Vagina (tissue), 2 donors: Measurements from ENCODE around the gene LITAFD.

Experiments
- POLR2A ChIP-seq, 2 donors: fragments of 450-650 bp; IDR thresholded peaks; one replicate each; pipeline ENCODE4 v1.6.1; 2017; ENCODE audit warnings: antibody characterized with exemption in 2 of 2, mild to moderate bottlenecking in 2 of 2, moderate library complexity in 2 of 2
- POLR2AphosphoS5 ChIP-seq, 2 donors: sonication (generic); formaldehyde crosslinking; IDR thresholded peaks; one replicate each; pipeline ENCODE4 v1.9.0; 2017; ENCODE audit warnings: antibody characterized with exemption in 2 of 2, mild to moderate bottlenecking in 2 of 2, low read depth in 1 of 2; ENCODE audit not compliant: insufficient read depth in 1 of 2
- TF ChIP-seq, protein P1 (sequence below), 3 experiments: fragments of 450-650 bp in 2 of 3; fragments of 200-600 bp in 1 of 3; sonication (generic) in 1 of 3; IDR thresholded peaks; one replicate each; pipeline ENCODE4 v1.5.1; 2017 to 2019; ENCODE audit warnings: antibody characterized with exemption in 3 of 3, mild to moderate bottlenecking in 2 of 3, moderate library complexity in 2 of 3

DNA sequence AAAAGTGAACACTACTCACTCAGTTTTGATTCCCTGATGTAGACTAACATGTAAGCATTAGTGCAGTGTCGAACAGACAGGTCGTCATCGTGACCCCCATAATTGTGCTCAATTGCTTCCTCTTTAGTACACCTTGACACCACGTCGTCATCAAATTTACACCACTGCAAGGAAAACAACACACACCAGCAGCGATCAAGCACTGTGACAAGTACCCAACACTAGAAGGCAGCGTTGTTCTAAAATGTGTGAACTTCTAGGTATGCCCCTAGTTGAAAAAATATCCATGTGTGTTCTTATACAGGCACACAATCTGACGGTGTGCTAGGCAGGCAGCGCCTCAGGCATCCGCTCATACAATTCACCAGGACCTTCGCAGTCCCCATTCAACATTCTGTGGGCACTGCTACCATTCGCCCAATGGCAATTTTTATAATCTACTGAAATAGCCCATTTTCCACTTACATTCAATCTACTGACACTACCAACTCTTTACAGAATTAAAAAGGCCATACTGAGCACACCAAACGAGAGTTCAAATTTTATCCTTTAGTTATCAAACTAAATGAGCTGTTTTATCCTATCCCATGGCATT lies 23.1 kb downstream of the LITAFD start:
- TF ChIP-seq, protein P1, sequence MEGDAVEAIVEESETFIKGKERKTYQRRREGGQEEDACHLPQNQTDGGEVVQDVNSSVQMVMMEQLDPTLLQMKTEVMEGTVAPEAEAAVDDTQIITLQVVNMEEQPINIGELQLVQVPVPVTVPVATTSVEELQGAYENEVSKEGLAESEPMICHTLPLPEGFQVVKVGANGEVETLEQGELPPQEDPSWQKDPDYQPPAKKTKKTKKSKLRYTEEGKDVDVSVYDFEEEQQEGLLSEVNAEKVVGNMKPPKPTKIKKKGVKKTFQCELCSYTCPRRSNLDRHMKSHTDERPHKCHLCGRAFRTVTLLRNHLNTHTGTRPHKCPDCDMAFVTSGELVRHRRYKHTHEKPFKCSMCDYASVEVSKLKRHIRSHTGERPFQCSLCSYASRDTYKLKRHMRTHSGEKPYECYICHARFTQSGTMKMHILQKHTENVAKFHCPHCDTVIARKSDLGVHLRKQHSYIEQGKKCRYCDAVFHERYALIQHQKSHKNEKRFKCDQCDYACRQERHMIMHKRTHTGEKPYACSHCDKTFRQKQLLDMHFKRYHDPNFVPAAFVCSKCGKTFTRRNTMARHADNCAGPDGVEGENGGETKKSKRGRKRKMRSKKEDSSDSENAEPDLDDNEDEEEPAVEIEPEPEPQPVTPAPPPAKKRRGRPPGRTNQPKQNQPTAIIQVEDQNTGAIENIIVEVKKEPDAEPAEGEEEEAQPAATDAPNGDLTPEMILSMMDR (IDR thresholded peaks at IDR 0.05): no peak
- no peak for TF ChIP-seq POLR2A (IDR thresholded peaks at IDR 0.05)
- no peak for TF ChIP-seq POLR2AphosphoS5 (IDR thresholded peaks at IDR 0.05; ENCODE audit: insufficient read depth in 1 of 2, low read depth in 1 of 2)
